Activated B cell treated with CpG ODN at 0.5 μM for 24 hours (primary cell): Measurements from ENCODE around the gene PROX1. TPM values are rescaled to one million over a fixed set of nuclear protein-coding genes. Genes with fewer than 3 reads are reported as not detected.

Experiments
- ATAC-seq: fragments of 200-7000 bp; cut with Tn5 transposase; one replicate; pipeline ENCODE4 v1.10.0; 2021; ENCODE audit warnings: low read depth, mild to moderate bottlenecking, moderate library complexity
- CTCF ChIA-PET: fragments of 350-600 bp; sonication (Branson Sonifier 250); formaldehyde crosslinking; loops from one replicate; lab custom pipeline; 2021; ENCODE audit warnings: antibody characterized with exemption; lab: Charles Lee
- POLR2A ChIA-PET: fragments of 350-600 bp; sonication (Branson Sonifier 250); formaldehyde crosslinking; loops from one replicate; lab custom pipeline; 2021; ENCODE audit warnings: antibody characterized with exemption; lab: Charles Lee
- DNase-seq: peaks from one replicate; pipeline ENCODE4 v3.0.0; 2022
- H3K27ac Mint-ChIP-seq: one replicate; pipeline ENCODE4 v1.8.0; 2020; ENCODE audit warnings: mixed read lengths
- H3K27me3 Mint-ChIP-seq: one replicate; pipeline ENCODE4 v1.8.0; 2021; ENCODE audit warnings: mixed read lengths
- H3K36me3 Mint-ChIP-seq: one replicate; pipeline ENCODE4 v1.8.0; 2021; ENCODE audit warnings: low read depth, mixed read lengths
- H3K4me1 Mint-ChIP-seq: one replicate; pipeline ENCODE4 v1.8.0; 2021; ENCODE audit warnings: mixed read lengths
- H3K4me3 Mint-ChIP-seq: one replicate; pipeline ENCODE4 v1.8.0; 2020; ENCODE audit warnings: mild to moderate bottlenecking, mixed read lengths
- H3K9me3 Mint-ChIP-seq: one replicate; pipeline ENCODE4 v1.8.0; 2020; ENCODE audit warnings: mixed read lengths
- intact Hi-C: fragments of 100-400 bp; cut with micrococcal nuclease; formaldehyde crosslinking; loops from one replicate; pipeline ENCODE4 v1.15.1; 2024
- total RNA-seq: library from RNA; stranded (reverse); gene quantifications from 2 replicates; pipeline ENCODE4 v1.2.3, GENCODE V29; 2022
- TF ChIP-seq, protein P1 (sequence below): fragments of 200-600 bp; IDR thresholded peaks from one replicate; pipeline ENCODE4 v1.8.0; 2022; ENCODE audit warnings: antibody characterized with exemption, mild to moderate bottlenecking

PROX1 gene
- total RNA-seq, 1 donor from 2014 or later = 1.00 TPM

DNA sequence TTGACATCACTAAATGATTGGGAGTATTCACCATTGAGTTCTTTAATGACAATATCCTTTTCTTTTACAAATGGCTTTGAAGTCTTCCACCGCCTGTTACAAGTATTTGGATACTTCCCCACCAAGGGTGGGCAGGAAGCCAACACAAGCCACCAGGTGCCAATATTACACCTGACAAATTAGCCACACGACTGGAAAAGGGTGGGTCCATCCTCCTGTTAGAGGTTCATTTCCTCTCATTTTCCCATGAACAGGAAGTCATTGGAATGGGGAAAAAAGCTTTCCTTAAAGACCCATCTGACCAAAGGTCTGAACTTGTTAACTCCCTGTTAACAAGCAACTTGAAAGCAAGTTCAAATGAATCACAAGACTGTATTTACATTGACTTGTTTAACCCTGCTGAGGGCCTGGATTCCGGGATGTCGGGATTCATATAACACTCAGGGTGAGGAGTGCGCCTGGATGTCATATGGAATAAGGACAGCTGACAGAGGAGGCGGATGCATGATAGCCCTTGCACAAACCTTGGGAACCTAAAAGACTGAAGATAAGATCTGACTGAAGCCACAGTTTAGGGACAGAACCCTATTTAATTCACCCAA, 40.5 kb upstream of the PROX1 start:
- no peaks in the 10 kb centered on the region for H3K4me1 Mint-ChIP-seq
- intact Hi-C loops = no loop called here
- TF ChIP-seq, protein P1, sequence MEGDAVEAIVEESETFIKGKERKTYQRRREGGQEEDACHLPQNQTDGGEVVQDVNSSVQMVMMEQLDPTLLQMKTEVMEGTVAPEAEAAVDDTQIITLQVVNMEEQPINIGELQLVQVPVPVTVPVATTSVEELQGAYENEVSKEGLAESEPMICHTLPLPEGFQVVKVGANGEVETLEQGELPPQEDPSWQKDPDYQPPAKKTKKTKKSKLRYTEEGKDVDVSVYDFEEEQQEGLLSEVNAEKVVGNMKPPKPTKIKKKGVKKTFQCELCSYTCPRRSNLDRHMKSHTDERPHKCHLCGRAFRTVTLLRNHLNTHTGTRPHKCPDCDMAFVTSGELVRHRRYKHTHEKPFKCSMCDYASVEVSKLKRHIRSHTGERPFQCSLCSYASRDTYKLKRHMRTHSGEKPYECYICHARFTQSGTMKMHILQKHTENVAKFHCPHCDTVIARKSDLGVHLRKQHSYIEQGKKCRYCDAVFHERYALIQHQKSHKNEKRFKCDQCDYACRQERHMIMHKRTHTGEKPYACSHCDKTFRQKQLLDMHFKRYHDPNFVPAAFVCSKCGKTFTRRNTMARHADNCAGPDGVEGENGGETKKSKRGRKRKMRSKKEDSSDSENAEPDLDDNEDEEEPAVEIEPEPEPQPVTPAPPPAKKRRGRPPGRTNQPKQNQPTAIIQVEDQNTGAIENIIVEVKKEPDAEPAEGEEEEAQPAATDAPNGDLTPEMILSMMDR = no peak
- H3K9me3 Mint-ChIP-seq = no peaks in the 10 kb centered on the region
- no peaks in the 10 kb centered on the region for H3K36me3 Mint-ChIP-seq
- ChIA-PET CTCF (no interaction called here), POLR2A (no interaction called here)
- ATAC-seq (no peak), DNase-seq (no peak)
- no peak overlapping the region for H3K27ac Mint-ChIP-seq
- no peaks in the 10 kb centered on the region for H3K27me3 Mint-ChIP-seq
- H3K4me3 Mint-ChIP-seq = no peak overlapping the region

DNA sequence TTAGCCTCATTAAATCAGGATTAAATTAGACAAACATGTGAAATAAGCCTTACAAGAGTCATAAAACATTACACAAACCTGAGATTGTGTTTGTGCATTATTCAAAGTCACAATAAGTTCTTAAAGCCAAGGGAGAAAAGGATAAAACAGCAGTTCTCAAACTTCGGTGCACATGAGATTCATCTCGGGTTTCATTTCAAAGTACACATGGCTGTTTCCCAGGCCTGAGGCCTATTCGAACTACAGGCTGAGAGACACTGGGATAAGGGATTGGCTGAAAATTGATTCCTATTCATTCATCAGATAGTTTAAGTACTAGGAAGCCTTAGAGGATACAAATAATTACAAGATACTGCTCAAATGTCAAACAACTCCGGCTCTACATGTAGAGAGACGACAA, 35.9 kb upstream of the PROX1 start:
- H3K36me3 Mint-ChIP-seq = no peaks in the 10 kb centered on the region
- ChIA-PET CTCF (no interaction called here), POLR2A (no interaction called here)
- H3K4me3 Mint-ChIP-seq = no peak overlapping the region
- ATAC-seq (no peak), DNase-seq (no peak)
- intact Hi-C loops = no loop called here
- no peaks in the 10 kb centered on the region for H3K4me1 Mint-ChIP-seq
- no peak overlapping the region for H3K27ac Mint-ChIP-seq
- TF ChIP-seq, protein P1 = no peak
- H3K27me3 Mint-ChIP-seq = no peaks in the 10 kb centered on the region
- H3K9me3 Mint-ChIP-seq = no peaks in the 10 kb centered on the region

DNA sequence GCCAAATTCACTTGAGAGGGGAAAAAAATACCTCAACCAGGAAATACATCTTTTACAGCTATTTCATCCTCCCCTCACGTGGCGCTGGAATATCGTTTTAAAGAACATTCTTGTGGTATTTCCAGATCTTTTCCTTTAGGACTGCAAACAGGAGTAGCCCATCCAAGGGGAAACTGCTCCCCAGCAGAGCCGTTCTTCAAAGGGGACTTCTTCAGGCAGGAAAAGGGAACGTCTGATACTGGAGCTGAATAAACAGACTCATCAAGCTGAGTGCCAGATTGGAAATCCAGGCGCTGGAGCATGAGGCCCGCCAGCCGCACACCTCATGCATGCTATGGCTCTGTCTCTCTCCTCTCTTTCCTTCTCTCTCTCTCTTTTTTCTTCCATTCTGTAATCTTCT, 34.0 kb upstream of the PROX1 start:
- ATAC-seq = no peak
- no peaks in the 10 kb centered on the region for H3K4me1 Mint-ChIP-seq
- intact Hi-C loops = no loop called here
- TF ChIP-seq, protein P1 = no peak
- no peak for DNase-seq
- H3K4me3 Mint-ChIP-seq = no peak overlapping the region
- H3K36me3 Mint-ChIP-seq = no peaks in the 10 kb centered on the region
- CTCF ChIA-PET = no interaction called here
- POLR2A ChIA-PET = no interaction called here
- no peaks in the 10 kb centered on the region for H3K9me3 Mint-ChIP-seq
- H3K27ac Mint-ChIP-seq = no peak overlapping the region
- no peaks in the 10 kb centered on the region for H3K27me3 Mint-ChIP-seq

DNA sequence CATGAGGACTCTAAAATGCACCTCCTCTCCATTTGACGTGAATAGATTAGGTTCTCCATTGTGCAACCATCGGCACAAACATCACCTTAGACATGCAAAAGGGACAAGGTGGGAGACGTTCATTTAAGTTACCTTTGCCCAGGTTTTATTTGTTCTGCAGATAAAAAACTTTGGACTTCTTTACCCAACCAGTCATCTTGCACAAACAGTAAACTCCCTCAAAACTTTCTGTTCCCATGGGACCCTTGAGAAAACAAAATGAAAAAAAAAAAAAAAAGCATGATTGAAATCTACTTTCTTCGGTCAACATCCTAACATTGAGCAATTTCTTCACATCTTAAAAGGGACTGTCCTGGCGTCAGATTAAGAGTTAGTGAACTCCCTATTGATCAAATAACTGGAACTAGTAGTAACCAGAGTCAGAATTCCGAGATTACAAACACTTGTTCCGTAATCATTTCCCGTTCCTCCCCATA, 31.4 kb upstream of the PROX1 start:
- H3K9me3 Mint-ChIP-seq = no peaks in the 10 kb centered on the region
- H3K36me3 Mint-ChIP-seq = no peaks in the 10 kb centered on the region
- POLR2A ChIA-PET = no interaction called here
- TF ChIP-seq, protein P1 = no peak
- DNase-seq = no peak
- intact Hi-C loops = no loop called here
- no peak overlapping the region for H3K27ac Mint-ChIP-seq
- H3K4me1 Mint-ChIP-seq = no peaks in the 10 kb centered on the region
- ATAC-seq = no peak
- H3K27me3 Mint-ChIP-seq = no peaks in the 10 kb centered on the region
- no peak overlapping the region for H3K4me3 Mint-ChIP-seq
- CTCF ChIA-PET = no interaction called here

DNA sequence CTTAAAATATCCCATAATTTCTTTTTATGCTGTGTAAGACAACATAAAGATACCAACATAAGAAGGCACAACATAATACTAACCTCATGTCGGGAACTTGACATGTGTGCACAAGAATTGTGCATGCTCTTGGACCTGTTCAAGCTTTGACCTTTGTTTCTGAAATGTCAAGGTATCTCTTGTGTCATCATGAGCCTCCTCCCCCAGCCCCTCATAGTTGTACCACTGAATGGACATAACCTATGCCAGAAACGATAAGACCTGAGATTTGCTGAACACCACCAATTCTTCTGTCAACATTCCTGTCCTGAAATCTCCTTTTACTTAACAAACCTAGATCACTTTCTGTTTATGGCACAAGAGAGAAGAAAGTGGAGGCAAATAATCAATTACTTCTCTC, 29.4 kb upstream of the PROX1 start:
- no peak overlapping the region for H3K27ac Mint-ChIP-seq

More for the DNA sequence above, 29.4 kb upstream of the PROX1 start:
- DNase-seq = no peak
- H3K36me3 Mint-ChIP-seq = no peaks in the 10 kb centered on the region
- no peak overlapping the region for H3K4me3 Mint-ChIP-seq
- TF ChIP-seq, protein P1 = no peak
- intact Hi-C loops = no loop called here
- peaks cover 5% of the 10 kb centered on the region for H3K9me3 Mint-ChIP-seq
- ChIA-PET CTCF (no interaction called here), POLR2A (no interaction called here)
- ATAC-seq = no peak
- H3K27me3 Mint-ChIP-seq = no peaks in the 10 kb centered on the region
- H3K4me1 Mint-ChIP-seq = no peaks in the 10 kb centered on the region
